Psoas muscle (tissue), 8 donors: ENCODE results near the gene FXN. TPM values are rescaled to one million over a fixed set of nuclear protein-coding genes. Genes with fewer than 3 reads are reported as not detected.

ENCODE experiments used
- ATAC-seq, 4 donors: fragments of 200-7000 bp; cut with Tn5 transposase; one replicate each; pipeline ENCODE4 v1.9.1; 2020; ENCODE audit warnings: moderate library complexity in 3 of 4, mild to moderate bottlenecking in 2 of 4
- DNase-seq, 2 donors: peaks; one replicate each; pipeline ENCODE4 v3.0.0-alpha.2; 2020
- H3K27ac ChIP-seq: fragments of 200-600 bp; one replicate; pipeline ENCODE4 v1.8.0; 2022
- H3K27me3 ChIP-seq, 3 donors: fragments of 200-600 bp in 1 of 3; one replicate each; pipeline versions ENCODE4 v1.6.1 to v1.8.0; 2013 to 2022; ENCODE audit warnings: low read length in 2 of 3, mild to moderate bottlenecking in 2 of 3, moderate library complexity in 1 of 3; ENCODE audit not compliant: insufficient read depth in 3 of 3
- H3K36me3 ChIP-seq, 2 donors: fragments of 200-600 bp in 1 of 2; one replicate each; pipeline versions ENCODE4 v1.6.1 to v1.8.0; 2013 to 2022; ENCODE audit warnings: low read depth in 1 of 2, mild to moderate bottlenecking in 1 of 2, moderate library complexity in 1 of 2; ENCODE audit not compliant: insufficient read depth in 1 of 2
- H3K4me1 ChIP-seq: fragments of 200-600 bp; one replicate; pipeline ENCODE4 v1.8.0; 2022
- H3K4me3 ChIP-seq: fragments of 200-600 bp; one replicate; pipeline ENCODE4 v1.8.0; 2022; ENCODE audit warnings: mild to moderate bottlenecking
- H3K9me3 ChIP-seq: fragments of 200-600 bp; one replicate; pipeline ENCODE4 v1.8.0; 2022
- WGBS, 3 donors: extraction: QIAGEN DNeasy Blood & Tissue Kit; methylation state at CpG; one replicate each; pipeline versions ENCODE4 v1.1.6 to v1.1.7; 2013; 5-methylcytosine and 5-hydroxymethylcytosine counted together
- intact Hi-C, 2 donors: fragments of 100-400 bp; cut with DNase I; formaldehyde crosslinking; loops; one replicate each; pipeline versions ENCODE4 v1.11.0 to v1.14.2; 2022
- polyA plus RNA-seq, 3 donors: library from polyadenylated mRNA; stranded (reverse); fragments of 200-250 nt; gene quantifications; one replicate each; pipeline ENCODE4 v1.2.3, GENCODE V29; 2013
- total RNA-seq, 4 donors: library from RNA; stranded (reverse); fragmentation: NEBNext Ultra II Directional in 2 of 4; extraction: Animal tissue kit (Norgen Biotek cat#: 25700) in 2 of 4; gene quantifications; one replicate each; pipeline versions ENCODE4 v1.2.1 to v1.2.4, GENCODE V29; 2021 to 2023
- TF ChIP-seq, protein P1 (sequence below): fragments of 200-600 bp; IDR thresholded peaks from one replicate; pipeline ENCODE4 v1.8.0; 2022; ENCODE audit warnings: antibody characterized with exemption
- donor health status: healthy with polysubstance abuse.
- donor health status: DM: no; HTN: no; CAD: no; lungs with moderate emphysema.
- donor health status: Bipolar disorder and iron deficiency.
- donor health status: healthy.
- donor health status: DM: yes; HTN: yes; CAD: no.
- donor health status: DM: no; HTN: no; CAD: no.
- donor health status: DM: no; HTN: no; CAD: no.
- donor health status: DM: yes; HTN: yes; CAD: no.

FXN gene
- total and polyA plus RNA-seq, 7 donors, result 10.4 to 25.0 (median 19.0) TPM

DNA sequence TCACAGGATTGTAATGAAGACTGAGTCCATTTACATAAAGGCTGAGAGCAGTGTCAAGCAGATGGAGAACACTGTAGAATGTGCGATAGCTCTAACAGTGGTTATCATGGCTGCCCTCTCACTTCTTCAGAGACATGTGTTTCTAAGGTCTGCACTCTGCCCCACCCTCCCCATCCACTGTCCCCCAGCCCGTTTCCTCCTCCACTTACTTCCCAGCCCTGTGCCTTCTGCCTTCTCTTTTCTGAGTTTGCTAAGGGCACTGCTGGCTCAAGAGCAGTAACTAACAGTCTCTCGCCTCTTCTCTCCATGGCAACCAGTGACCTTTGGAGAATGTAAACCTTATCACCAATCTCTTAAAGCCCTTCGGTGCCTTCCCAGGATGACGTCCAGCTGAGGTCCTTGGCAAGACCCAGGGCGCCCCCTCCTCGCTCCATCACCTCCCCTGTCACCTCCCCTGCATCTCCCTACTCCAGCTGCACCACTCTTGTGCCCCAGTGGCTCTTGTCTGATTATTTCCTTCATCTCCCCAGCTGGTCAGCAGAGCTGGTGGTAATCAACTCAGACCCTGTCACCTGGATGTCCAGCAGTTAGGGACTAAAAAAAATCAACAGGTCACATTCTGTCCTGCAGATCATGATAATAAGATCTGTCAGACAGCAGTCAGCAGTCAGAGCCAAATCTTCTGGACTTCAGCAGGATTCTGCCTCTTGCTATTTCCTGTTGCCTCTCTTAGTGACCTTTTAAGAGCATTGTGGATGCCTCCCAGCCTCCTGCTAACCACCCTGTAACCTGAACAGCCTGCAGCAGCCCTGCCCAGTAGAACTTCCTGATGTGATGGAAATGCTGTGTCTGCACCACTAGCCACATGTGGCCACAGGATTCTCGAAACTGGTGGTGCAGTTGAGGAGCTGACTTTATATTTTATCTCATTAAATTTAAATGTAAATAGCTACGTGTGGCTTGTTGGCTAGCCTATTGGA, 9.0 kb downstream of the FXN start:
- ATAC-seq, result peak; percentile 63 to 78 (median 76)
- Histone ChIP-seq H3K27me3 (no peaks in the 10 kb centered on the region), H3K36me3 (peaks cover 0 to 33% of the 10 kb centered on the region in 2 donors), H3K4me3 (no peak overlapping the region), H3K27ac (peak overlapping the region; percentile 5), H3K9me3 (no peaks in the 10 kb centered on the region), H3K4me1 (peaks cover 8% of the 10 kb centered on the region)
- intact Hi-C loops, result no loop called here
- TF ChIP-seq, protein P1, sequence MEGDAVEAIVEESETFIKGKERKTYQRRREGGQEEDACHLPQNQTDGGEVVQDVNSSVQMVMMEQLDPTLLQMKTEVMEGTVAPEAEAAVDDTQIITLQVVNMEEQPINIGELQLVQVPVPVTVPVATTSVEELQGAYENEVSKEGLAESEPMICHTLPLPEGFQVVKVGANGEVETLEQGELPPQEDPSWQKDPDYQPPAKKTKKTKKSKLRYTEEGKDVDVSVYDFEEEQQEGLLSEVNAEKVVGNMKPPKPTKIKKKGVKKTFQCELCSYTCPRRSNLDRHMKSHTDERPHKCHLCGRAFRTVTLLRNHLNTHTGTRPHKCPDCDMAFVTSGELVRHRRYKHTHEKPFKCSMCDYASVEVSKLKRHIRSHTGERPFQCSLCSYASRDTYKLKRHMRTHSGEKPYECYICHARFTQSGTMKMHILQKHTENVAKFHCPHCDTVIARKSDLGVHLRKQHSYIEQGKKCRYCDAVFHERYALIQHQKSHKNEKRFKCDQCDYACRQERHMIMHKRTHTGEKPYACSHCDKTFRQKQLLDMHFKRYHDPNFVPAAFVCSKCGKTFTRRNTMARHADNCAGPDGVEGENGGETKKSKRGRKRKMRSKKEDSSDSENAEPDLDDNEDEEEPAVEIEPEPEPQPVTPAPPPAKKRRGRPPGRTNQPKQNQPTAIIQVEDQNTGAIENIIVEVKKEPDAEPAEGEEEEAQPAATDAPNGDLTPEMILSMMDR, result no peak
- DNase-seq, result no peak
- WGBS, 3 donors, result 57 to 69% (median 64%) methylated on average over 9 of the region's 9 CpGs

DNA sequence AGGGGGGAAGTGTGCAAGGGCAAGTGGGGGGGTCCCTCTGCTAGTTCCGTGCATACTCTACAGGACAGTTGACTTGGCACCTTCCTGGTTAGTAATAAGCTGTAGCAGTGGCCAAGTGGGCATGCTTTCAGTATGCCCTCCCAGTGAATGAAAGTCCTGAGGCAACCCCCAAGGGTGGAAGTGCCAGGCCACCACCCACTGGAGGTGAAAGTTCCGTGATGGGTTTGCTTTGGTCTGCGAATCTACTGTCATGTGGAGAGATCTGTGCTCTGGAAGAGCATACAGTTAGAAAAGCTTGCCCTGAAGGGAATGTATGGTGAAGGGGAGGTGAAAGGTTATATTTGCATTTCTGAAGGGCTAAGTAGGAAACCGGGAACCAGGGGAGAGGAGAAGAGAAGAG, 10.3 kb downstream of the FXN start:
- intact Hi-C loops, result no loop called here
- ATAC-seq, result no peak
- H3K27me3 ChIP-seq, result no peaks in the 10 kb centered on the region
- peaks cover 0 to 39% of the 10 kb centered on the region in 2 donors for H3K36me3 ChIP-seq
- no peak overlapping the region for H3K4me3 ChIP-seq
- 70 to 77% (median 74%) methylated on average over 4 of the region's 4 CpGs for WGBS, 3 donors
- DNase-seq, result no peak
- H3K4me1 ChIP-seq, result peaks cover 8% of the 10 kb centered on the region
- no peak overlapping the region for H3K27ac ChIP-seq
- no peaks in the 10 kb centered on the region for H3K9me3 ChIP-seq
- TF ChIP-seq, protein P1, result no peak

DNA sequence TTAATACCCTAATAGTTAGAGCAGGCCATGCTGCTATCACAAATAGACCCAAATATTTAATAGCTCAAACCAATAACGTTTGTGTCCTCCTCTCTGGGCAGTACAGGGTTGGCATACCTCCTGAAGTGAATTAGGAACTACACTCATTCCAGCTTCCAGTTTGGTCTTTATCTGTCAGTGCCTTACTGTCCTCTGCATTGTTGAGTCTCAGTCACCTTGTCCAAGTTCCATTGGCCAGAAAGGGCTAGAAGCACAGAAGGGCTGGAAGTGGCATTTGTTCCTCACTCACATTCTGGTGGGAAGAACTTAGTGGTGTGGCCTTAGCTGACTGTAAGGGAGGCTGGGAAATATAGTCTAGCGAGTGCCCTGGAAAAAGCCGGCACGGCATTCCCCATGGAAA, 11.2 kb downstream of the FXN start:
- TF ChIP-seq, protein P1, result no peak
- no peaks in the 10 kb centered on the region for H3K9me3 ChIP-seq
- no peak overlapping the region for H3K27ac ChIP-seq
- no peak for ATAC-seq
- H3K36me3 ChIP-seq, result peaks cover 0 to 39% of the 10 kb centered on the region in 2 donors
- no peak for DNase-seq
- WGBS, 3 donors, result 57 to 77% (median 72%) methylated on average over 4 of the region's 4 CpGs
- H3K27me3 ChIP-seq, result no peaks in the 10 kb centered on the region
- intact Hi-C loops, result no loop called here
- H3K4me3 ChIP-seq, result no peak overlapping the region
- peaks cover 8% of the 10 kb centered on the region for H3K4me1 ChIP-seq

DNA sequence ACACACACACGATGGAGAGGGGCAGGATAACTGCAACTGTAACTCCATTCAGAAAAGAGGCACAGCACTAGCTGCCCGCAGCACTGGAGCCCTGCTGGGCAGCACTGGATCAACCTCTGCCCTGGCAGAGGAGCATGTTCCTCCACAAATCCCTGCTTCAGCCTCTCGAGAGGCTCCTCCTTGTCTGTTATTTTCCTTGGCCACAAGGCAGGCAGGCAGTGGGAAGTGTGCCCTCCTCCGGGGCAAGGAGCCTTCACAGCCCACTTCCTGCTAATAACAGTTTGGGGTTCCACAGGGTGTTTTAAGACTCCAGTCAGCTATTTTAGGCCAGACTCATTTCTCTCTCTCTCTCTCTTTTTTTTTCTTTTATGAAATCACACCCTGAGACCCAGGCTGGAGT, 11.8 kb downstream of the FXN start:
- DNase-seq (no peak), ATAC-seq (no peak)
- H3K4me3 ChIP-seq, result no peak overlapping the region
- H3K27me3 ChIP-seq, result no peaks in the 10 kb centered on the region
- H3K4me1 ChIP-seq, result peaks cover 8% of the 10 kb centered on the region
- intact Hi-C loops, result no loop called here
- TF ChIP-seq, protein P1, result no peak
- H3K27ac ChIP-seq, result no peak overlapping the region
- H3K36me3 ChIP-seq, result peaks cover 0 to 39% of the 10 kb centered on the region in 2 donors
- H3K9me3 ChIP-seq, result no peaks in the 10 kb centered on the region
- 71 to 80% (median 79%) methylated on average over 4 of the region's 4 CpGs for WGBS, 3 donors
